GM18861 (cell line): ENCODE results near the gene CCR5.
"Not testable (repeated sequence)": the region's sequence is repeated elsewhere in the genome, so short reads cannot be mapped to it uniquely, and the experiment has no call there.

Experiments used
- ATAC-seq: cut with Tn5 transposase; IDR thresholded peaks from one replicate; pipeline ENCODE4 v1.9.1; 2021; ENCODE audit not compliant: unreplicated experiment

CCR5 gene

GRCh38 chr3:46370839-46371518, at the start of gene CCR5:
Gene CCR5 (plus strand): TSS chr3:46370946. CDS start chr3:46372903, 1,957 bp downstream.
- ATAC-seq, result no peak

GRCh38 chr3:46321461-46322104, 49.2 kb upstream of the CCR5 start:
- no peak for ATAC-seq

GRCh38 chr3:46324036-46324435, 46.7 kb upstream of the CCR5 start:
- no peak for ATAC-seq

GRCh38 chr3:46325645-46326300, 45.0 kb upstream of the CCR5 start:
- no peak for ATAC-seq

GRCh38 chr3:46330676-46331075, 40.1 kb upstream of the CCR5 start:
- not testable (repeated sequence) for ATAC-seq

GRCh38 chr3:46334741-46335478, 35.8 kb upstream of the CCR5 start:
- ATAC-seq, result no peak

GRCh38 chr3:46335541-46335940, 35.2 kb upstream of the CCR5 start:
- no peak for ATAC-seq

- ATAC-seq, result no peak
Observed at GRCh38 chr3:46337911-46338310, 32.8 kb upstream of the CCR5 start.

GRCh38 chr3:46338840-46339239, 31.9 kb upstream of the CCR5 start:
- no peak for ATAC-seq

- ATAC-seq, result no peak
Observed at GRCh38 chr3:46344476-46344875, 26.3 kb upstream of the CCR5 start.

GRCh38 chr3:46348823-46349482, 21.8 kb upstream of the CCR5 start:
- no peak for ATAC-seq

GRCh38 chr3:46349484-46350261, 21.1 kb upstream of the CCR5 start:
- peak; percentile 62 for ATAC-seq

- peak; percentile 29 for ATAC-seq
Observed at GRCh38 chr3:46350262-46350565, 20.5 kb upstream of the CCR5 start.

- ATAC-seq, result no peak
Observed at GRCh38 chr3:46351646-46352045, 19.1 kb upstream of the CCR5 start.

- ATAC-seq, result no peak
Observed at GRCh38 chr3:46353090-46353489, 17.7 kb upstream of the CCR5 start.

GRCh38 chr3:46353647-46354410, 16.9 kb upstream of the CCR5 start, which contains the start of gene CCR2:
Gene CCR2 (plus strand): TSS chr3:46354111. CDS start chr3:46357528, 3,417 bp downstream.
- ATAC-seq, result no peak

GRCh38 chr3:46354478-46354877, 16.3 kb upstream of the CCR5 start:
- no peak for ATAC-seq

GRCh38 chr3:46354984-46355383, 15.8 kb upstream of the CCR5 start:
- ATAC-seq, result no peak

GRCh38 chr3:46356276-46356675, 14.5 kb upstream of the CCR5 start:
- no peak for ATAC-seq

- ATAC-seq, result no peak
Observed at GRCh38 chr3:46356909-46357308, 13.8 kb upstream of the CCR5 start.
